GM12892 (cell line): ENCODE measurements around the gene PSMG3.

Experiments used
- POLR2A ChIP-seq: IDR thresholded peaks from 2 replicates; pipeline ENCODE4 v1.6.1; 2011; ENCODE audit warnings: low read depth, low read length, control low read depth
- POLR2AphosphoS5 ChIP-seq: IDR thresholded peaks from 2 replicates; pipeline ENCODE4 v1.6.1; 2011; ENCODE audit warnings: low read depth, low read length, control low read depth

DNA sequence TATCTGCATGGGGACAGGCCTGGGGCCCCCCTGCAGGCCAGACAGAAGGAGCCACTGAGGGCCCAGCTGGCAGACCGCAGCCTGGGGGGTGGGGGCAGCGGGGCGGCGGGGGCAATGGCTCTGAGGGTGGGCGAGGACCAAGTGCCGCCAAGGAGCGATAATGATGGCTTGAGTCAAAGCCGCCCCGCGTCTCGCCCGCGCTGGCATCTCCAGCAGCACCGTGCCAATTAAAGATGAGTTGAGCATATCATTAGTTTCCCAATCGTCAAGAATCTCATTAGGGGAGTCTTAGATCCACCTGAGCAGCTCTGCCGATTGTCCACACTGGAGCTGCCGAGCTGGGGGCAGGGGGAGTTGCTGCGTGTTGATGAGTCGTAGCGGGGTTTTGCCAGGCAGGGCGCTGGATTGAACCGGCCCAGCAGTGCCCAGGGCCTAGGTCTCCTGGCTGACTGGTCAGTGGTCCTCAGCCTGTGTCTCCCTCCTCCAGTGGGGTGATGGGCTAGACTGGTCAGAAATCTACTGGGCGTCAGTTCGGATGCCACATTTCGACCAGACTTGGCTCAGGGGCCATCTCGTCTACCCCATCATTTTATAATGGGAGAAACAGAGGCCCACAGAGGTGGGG lies 41.0 kb upstream of the PSMG3 start:
- TF ChIP-seq POLR2AphosphoS5 = no peak
- no peak for TF ChIP-seq POLR2A
